ENCODE data around the gene ABTB1. TPM values are rescaled to one million over a fixed set of nuclear protein-coding genes. Genes with fewer than 3 reads are reported as not detected.

Gene ABTB1
- polyA plus RNA-seq, 1 donor from 2014 or later: 2.0 TPM

- no peaks in the 10 kb centered on the region for H3K27me3 ChIP-seq (ENCODE audit: insufficient read depth, low read depth, low read length)
Measured at GRCh38 chr3:127634653-127635052, 38.1 kb upstream of the ABTB1 start.

GRCh38 chr3:127637546-127637945 lies 35.2 kb upstream of the ABTB1 start:
- no peak for TF ChIP-seq EP300 (conservative IDR thresholded peaks at IDR 0.05; ENCODE audit: poor library complexity, severe bottlenecking)
- TF ChIP-seq EZH2 (IDR thresholded peaks at IDR 0.05; ENCODE audit: borderline replicate concordance, insufficient read depth, low read length, poor library complexity, severe bottlenecking): no peak
- no peak for TF ChIP-seq RAD21 (conservative IDR thresholded peaks at IDR 0.05)
- TF ChIP-seq SMC3 (conservative IDR thresholded peaks at IDR 0.05; ENCODE audit: poor library complexity): no peak
- TF ChIP-seq POLR2AphosphoS5 (IDR thresholded peaks at IDR 0.05): no peak
- TF ChIP-seq CTCF (IDR thresholded peaks at IDR 0.05; ENCODE audit: poor library complexity, severe bottlenecking): no peak
- no peak for TF ChIP-seq REST (IDR thresholded peaks at IDR 0.05; ENCODE audit: borderline replicate concordance)
- no peak for TF ChIP-seq MXI1 (conservative IDR thresholded peaks at IDR 0.05; ENCODE audit: poor library complexity, severe bottlenecking)
- no peak for TF ChIP-seq TAF1 (IDR thresholded peaks at IDR 0.05; ENCODE audit: low read depth)
- no peak overlapping the region for H3K9ac ChIP-seq (ENCODE audit: low read length)
- no peak overlapping the region for H3K4me3 ChIP-seq (ENCODE audit: low read length)
- H3K27me3 ChIP-seq (ENCODE audit: insufficient read depth, low read depth, low read length): no peaks in the 10 kb centered on the region
- no peak overlapping the region for H2AFZ ChIP-seq (ENCODE audit: low read depth, low read length)
- H3F3A ChIP-seq (ENCODE audit: insufficient read depth, low read length, poor library complexity, severe bottlenecking): no peaks in the 10 kb centered on the region
- no peaks in the 10 kb centered on the region for H3K9me2 ChIP-seq (ENCODE audit: insufficient read depth, low read length)
- no peaks in the 10 kb centered on the region for H3K36me3 ChIP-seq (ENCODE audit: insufficient read depth, low read length)
- no peaks in the 10 kb centered on the region for H3K9me3 ChIP-seq (ENCODE audit: low read length)
- H3K79me2 ChIP-seq (replicated peaks; ENCODE audit: insufficient read depth, low read length): peaks cover 46% of the 10 kb centered on the region
- H3K4me2 ChIP-seq (ENCODE audit: low read length): no peak overlapping the region
- H4K20me1 ChIP-seq (ENCODE audit: insufficient read depth): no peaks in the 10 kb centered on the region
- H3K27ac ChIP-seq (ENCODE audit: low read length): no peak overlapping the region

More at GRCh38 chr3:127634653-127635052, 38.1 kb upstream of the ABTB1 start:
- Histone ChIP-seq H3K4me3 (ENCODE audit: low read length) (no peak overlapping the region), H3K27ac (ENCODE audit: low read length) (no peak overlapping the region), H3K79me2 (replicated peaks; ENCODE audit: insufficient read depth, low read length) (peaks cover 74% of the 10 kb centered on the region), H3F3A (ENCODE audit: insufficient read depth, low read length, poor library complexity, severe bottlenecking) (no peaks in the 10 kb centered on the region), H4K20me1 (ENCODE audit: insufficient read depth) (no peaks in the 10 kb centered on the region), H3K9me3 (ENCODE audit: low read length) (no peaks in the 10 kb centered on the region), H3K9me2 (ENCODE audit: insufficient read depth, low read length) (no peaks in the 10 kb centered on the region), H3K4me2 (ENCODE audit: low read length) (no peak overlapping the region), H3K9ac (ENCODE audit: low read length) (no peak overlapping the region), H2AFZ (ENCODE audit: low read depth, low read length) (no peak overlapping the region), H3K36me3 (ENCODE audit: insufficient read depth, low read length) (no peaks in the 10 kb centered on the region)
- TF ChIP-seq CTCF (IDR thresholded peaks at IDR 0.05; ENCODE audit: poor library complexity, severe bottlenecking): no peak
- TF ChIP-seq RAD21 (conservative IDR thresholded peaks at IDR 0.05): no peak
- no peak for TF ChIP-seq EZH2 (IDR thresholded peaks at IDR 0.05; ENCODE audit: borderline replicate concordance, insufficient read depth, low read length, poor library complexity, severe bottlenecking)
- no peak for TF ChIP-seq SMC3 (conservative IDR thresholded peaks at IDR 0.05; ENCODE audit: poor library complexity)
